NCI-H146 treated with DMSO at 0.1 percent for 48 hours (cell line): ENCODE results near the gene ANKMY1.

ENCODE experiments used
- DNase-seq: peaks from one replicate; lab custom pipeline; 2025; ENCODE audit not compliant: unreplicated experiment; lab: John Stamatoyannopoulos, UW

Gene ANKMY1, protein sequence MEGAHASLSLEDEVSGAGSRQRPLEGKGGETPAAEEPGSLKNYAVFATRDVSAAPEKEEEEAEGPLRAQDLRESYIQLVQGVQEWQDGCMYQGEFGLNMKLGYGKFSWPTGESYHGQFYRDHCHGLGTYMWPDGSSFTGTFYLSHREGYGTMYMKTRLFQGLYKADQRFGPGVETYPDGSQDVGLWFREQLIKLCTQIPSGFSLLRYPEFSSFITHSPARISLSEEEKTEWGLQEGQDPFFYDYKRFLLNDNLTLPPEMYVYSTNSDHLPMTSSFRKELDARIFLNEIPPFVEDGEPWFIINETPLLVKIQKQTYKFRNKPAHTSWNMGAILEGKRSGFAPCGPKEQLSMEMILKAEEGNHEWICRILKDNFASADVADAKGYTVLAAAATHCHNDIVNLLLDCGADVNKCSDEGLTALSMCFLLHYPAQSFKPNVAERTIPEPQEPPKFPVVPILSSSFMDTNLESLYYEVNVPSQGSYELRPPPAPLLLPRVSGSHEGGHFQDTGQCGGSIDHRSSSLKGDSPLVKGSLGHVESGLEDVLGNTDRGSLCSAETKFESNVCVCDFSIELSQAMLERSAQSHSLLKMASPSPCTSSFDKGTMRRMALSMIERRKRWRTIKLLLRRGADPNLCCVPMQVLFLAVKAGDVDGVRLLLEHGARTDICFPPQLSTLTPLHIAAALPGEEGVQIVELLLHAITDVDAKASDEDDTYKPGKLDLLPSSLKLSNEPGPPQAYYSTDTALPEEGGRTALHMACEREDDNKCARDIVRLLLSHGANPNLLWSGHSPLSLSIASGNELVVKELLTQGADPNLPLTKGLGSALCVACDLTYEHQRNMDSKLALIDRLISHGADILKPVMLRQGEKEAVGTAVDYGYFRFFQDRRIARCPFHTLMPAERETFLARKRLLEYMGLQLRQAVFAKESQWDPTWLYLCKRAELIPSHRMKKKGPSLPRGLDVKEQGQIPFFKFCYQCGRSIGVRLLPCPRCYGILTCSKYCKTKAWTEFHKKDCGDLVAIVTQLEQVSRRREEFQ

DNA sequence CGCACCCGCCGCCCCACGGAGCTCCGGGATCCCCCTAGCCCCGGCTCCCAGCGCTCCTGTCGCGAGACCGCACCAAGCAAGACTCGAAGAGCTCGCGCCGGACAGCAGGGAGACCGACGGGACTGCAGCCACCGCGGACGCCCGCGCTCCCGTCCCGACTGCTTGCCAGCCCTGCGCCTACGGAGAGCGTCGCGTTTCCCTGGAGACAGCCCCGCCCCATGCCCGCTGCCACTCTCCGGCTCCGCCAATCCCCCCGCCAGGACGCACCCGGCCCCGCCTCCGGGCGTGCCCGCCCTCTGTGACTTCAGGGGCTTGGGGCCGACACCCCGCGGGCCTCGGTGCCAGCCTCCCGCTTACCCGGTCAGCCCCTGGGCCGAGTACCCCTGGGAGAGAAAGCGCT is at the start of gene ANKMY1:
Gene ANKMY1, minus strand, starts transcription at position 181 of the 400 bp plus-strand sequence. CDS start 653 bp downstream, outside the sequence.
- no peak for DNase-seq

- no peak for DNase-seq
Observed at GRCh38 chr2:240605867-240606743, 48.3 kb upstream of the ANKMY1 start.

GRCh38 chr2:240604939-240605716 is 47.3 kb upstream of the ANKMY1 start:
- no peak for DNase-seq

DNA sequence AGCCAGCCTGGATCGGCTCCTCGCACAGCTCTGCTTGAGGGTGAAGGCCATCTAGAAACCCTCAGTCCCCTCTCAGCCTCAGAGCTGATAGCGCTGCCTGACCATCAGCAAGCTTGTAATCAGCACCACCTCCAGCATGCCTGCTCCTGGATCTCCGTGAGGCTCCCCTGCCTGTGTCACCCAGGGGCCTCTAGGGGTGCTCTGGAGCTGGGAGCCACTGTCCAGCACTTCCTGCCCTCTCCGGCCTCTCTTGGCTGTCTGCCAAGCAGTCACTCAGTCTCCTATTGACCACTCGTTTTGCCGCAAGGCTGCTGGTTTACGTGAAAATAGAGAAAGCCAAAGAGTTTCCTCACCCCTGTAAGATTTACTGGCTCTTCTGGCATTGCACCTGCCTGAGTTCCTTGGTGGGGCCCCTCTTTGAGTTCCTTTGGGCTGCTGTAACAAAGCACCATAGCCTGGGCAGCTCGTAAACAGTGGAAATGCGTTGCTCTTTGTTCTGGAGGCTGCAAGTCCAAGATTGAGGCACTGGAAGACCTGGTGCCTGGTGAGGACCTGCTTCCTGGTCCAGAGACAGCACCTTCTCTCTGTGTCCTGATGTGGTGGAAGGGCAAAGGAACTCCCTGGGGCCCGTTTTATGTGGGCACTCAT is 46.6 kb upstream of the ANKMY1 start:
- peak; percentile 79 for DNase-seq

DNA sequence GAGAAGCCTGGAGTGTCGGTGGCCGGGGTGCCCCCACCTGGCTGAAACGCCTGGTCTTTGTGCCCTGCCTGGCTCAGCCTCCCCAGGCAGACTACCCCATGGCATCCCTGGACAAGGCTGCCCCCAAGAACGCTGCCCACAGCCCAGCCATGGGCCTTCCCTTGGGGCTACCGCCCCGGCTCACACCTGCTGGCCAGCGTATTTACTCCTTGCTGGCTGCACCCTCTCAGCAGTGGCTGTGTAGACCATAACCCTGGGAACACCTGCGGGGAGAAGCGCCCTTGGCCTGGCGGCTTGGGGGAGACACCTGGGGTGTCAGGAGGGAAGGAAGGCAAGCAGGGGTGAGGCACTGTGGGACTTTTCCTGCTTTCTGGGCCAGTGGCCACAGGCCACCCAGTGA is 46.1 kb upstream of the ANKMY1 start:
- DNase-seq = no peak

DNA sequence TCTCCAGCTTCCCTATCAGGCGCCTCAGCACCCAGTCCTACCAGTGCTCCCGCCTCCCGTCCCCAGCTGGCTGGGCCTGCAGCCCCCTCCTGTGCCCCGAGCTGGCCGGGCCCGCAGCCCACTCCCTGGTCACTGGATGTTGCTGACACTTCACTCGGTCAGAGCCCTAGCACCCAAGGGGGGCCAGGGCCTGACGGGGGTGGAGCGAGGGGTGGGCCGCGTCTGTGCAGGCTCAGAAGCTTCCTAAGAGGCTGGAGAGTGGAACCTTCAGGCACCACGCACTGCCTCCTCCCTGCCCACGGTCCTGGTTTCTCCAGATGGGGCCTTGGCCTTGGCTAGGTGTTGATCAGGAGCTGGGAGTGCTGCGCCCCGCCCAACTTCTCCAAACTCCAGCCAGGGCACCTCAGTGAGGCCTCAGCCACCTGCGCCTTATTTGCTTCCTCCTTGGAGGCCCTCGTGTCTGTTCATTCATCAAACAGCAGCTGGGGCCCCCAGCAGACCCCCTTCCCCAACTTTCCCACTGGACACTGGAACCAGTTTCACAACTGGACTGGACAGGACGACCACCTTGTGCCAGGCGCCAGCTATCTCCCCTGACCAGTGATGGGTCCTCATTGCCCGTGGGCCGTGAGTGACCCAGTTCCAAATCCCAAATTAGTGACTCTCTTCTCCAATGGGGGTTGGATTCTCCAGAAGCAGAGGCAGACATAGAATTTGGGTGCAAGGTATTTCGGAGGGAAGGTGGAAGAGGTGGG is 45.5 kb upstream of the ANKMY1 start:
- no peak for DNase-seq

GRCh38 chr2:240602266-240603050 is 44.7 kb upstream of the ANKMY1 start:
- no peak for DNase-seq

- DNase-seq = no peak
Observed at GRCh38 chr2:240601831-240602160, 44.0 kb upstream of the ANKMY1 start.

GRCh38 chr2:240601061-240601830 is 43.5 kb upstream of the ANKMY1 start:
- no peak for DNase-seq

GRCh38 chr2:240600451-240600961 is 42.7 kb upstream of the ANKMY1 start:
- no peak for DNase-seq

DNA sequence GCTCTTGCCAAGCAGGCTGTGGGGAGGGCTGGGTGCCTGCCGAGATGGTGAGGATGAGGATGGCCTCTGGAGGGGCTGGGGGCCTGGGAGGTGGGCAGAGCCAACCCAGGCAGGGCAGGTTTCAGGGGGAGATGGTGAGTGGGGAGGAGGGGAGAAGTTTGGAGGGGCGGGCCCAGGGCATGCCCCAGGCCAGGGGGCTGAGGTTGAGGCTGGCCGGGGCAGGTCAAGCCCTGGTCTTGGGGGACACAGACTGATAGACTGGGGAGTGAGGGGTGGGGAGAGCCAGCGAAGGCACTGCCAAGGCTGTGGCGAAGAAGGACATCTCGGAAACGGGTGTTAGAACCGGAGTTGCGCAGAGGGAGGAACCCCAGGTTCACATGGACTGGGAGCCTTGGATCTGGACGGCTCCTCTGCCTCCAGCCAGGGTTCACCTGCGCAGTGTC is 41.4 kb upstream of the ANKMY1 start:
- no peak for DNase-seq

GRCh38 chr2:240598311-240598911 is 40.6 kb upstream of the ANKMY1 start:
- DNase-seq = no peak

DNA sequence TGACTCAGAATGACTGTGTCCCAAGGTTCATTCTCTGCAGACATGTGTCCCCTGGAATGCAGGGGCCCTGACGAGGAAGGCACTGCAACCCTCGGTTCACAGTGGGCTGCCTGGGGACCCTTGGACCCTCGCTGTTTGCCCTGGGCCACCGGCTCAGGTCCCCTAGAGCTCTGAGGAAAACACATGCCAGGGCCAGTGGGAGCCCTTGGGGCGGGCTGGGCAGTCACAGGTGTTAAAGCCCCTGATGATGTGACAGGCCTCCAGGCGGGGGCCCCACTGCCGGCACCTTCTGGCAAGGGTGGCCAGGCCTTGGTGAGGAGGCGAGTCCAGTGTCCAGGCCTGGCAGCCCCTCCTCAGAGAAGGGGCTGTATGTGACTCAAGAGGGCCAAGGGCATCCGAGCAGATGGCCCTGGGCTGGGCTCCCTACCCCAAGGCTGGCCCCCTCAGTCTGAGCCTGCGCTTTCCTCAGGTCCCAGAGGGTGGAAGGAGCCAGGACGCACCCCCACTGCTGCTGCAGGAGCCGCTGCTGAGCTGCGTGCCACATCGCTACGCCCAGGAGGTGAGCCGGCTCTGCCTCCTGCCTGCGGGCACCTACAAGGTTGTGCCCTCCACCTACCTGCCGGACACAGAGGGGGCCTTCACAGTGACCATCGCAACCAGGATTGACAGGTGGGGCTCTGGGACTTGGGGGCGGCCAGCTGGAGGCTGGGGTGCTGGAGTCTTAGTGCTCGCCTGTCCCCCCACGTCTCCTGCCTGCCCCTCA is 39.8 kb upstream of the ANKMY1 start:
- no peak for DNase-seq

GRCh38 chr2:240597054-240597418 is 39.2 kb upstream of the ANKMY1 start:
- no peak for DNase-seq

- DNase-seq = no peak
Observed at GRCh38 chr2:240596491-240596931, 38.7 kb upstream of the ANKMY1 start.

- DNase-seq = no peak
Observed at GRCh38 chr2:240596080-240596460, 38.3 kb upstream of the ANKMY1 start.
